ENCODE data around the gene GPR63.

DNA sequence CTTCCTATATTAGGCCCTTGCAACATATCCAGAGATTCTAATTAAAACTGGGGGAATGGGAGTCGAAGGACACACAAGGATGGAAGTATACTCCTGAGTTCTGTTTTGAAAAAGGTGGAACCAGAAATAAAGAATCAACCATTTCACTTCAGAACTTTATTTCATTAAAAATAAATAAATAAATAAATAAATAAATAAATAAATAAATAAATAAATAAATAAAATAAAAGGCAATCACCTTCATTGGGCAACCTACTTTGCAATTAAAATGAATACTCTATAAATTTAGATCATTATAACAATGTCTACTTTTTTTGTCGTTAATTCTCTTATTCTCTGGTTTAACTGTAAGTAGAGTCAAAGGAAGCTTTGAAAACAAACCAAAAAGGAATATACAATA, 25.6 kb downstream of the GPR63 start:
- TF ChIP-seq HDAC1 (IDR thresholded peaks at IDR 0.05) (no peak), ZFP1 (CRISPR knock-in tag; IDR thresholded peaks at IDR 0.05) (no peak), ETV6 (IDR thresholded peaks at IDR 0.05; ENCODE audit: borderline replicate concordance in 1 of 2, low read depth in 2 of 2, low read length in 1 of 2) (no peak), ETV6 (CRISPR knock-in tag; IDR thresholded peaks at IDR 0.05; ENCODE audit: borderline replicate concordance) (no peak), SNRNP70 (optimal IDR thresholded peaks at IDR 0.05; ENCODE audit: low read depth, low read length) (no peak), NFIX (CRISPR knock-in tag; IDR thresholded peaks at IDR 0.05; ENCODE audit: low read depth) (no peak), ILF3 (IDR thresholded peaks at IDR 0.05; ENCODE audit: borderline replicate concordance) (no peak), CTCF (IDR thresholded peaks at IDR 0.05 in 2 of 3, conservative IDR thresholded peaks at IDR 0.05 in 1 of 3; ENCODE audit: insufficient read depth in 2 of 3, low read depth in 1 of 3, low read length in 3 of 3) (no peak), BRCA1 (IDR thresholded peaks at IDR 0.05) (no peak), BRCA1 (CRISPR knock-in tag; IDR thresholded peaks at IDR 0.05) (no peak), SRF (CRISPR knock-in tag; IDR thresholded peaks at IDR 0.05) (no peak), ZNF253 (CRISPR knock-in tag; conservative IDR thresholded peaks at IDR 0.05) (no peak)
- TF ChIP-seq, protein P1, sequence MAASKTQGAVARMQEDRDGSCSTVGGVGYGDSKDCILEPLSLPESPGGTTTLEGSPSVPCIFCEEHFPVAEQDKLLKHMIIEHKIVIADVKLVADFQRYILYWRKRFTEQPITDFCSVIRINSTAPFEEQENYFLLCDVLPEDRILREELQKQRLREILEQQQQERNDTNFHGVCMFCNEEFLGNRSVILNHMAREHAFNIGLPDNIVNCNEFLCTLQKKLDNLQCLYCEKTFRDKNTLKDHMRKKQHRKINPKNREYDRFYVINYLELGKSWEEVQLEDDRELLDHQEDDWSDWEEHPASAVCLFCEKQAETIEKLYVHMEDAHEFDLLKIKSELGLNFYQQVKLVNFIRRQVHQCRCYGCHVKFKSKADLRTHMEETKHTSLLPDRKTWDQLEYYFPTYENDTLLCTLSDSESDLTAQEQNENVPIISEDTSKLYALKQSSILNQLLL (CRISPR knock-in tag; IDR thresholded peaks at IDR 0.05; ENCODE audit: borderline replicate concordance): no peak
- TF ChIP-seq, protein P2, sequence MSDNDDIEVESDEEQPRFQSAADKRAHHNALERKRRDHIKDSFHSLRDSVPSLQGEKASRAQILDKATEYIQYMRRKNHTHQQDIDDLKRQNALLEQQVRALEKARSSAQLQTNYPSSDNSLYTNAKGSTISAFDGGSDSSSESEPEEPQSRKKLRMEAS (CRISPR knock-in tag; IDR thresholded peaks at IDR 0.05): no peak

Data from K562 (cell line).